Heart left ventricle (tissue), 13 donors: Measurements from ENCODE around the gene ALDH4A1.

Experiments used
- POLR2A ChIP-seq, 2 donors: fragments of 450-650 bp; IDR thresholded peaks; one replicate each; pipeline ENCODE4 v1.6.1; 2017; ENCODE audit warnings: antibody characterized with exemption in 2 of 2, mild to moderate bottlenecking in 2 of 2, moderate library complexity in 2 of 2
- TF ChIP-seq, protein P1 (sequence below), 12 donors: fragments of 200-600 bp; sonication (generic) in 4 of 12; IDR thresholded peaks; one replicate each; pipeline versions ENCODE4 v1.5.0 to v1.8.0; 2018 to 2022; ENCODE audit warnings: antibody characterized with exemption in 12 of 12, mild to moderate bottlenecking in 5 of 12
- donor health status: ischemic (EF 13 %, LVEDD 7.1; RV severe dilation, severe dysfunction).
- donor health status: DM: no; HTN: yes; CAD: no.
- donor health status: DM: no; HTN: no; CAD: no.
- donor health status: ischemic (EF 25% LVEDD 6.9; RV normal size, moderate dysfunction).
- donor health status: ischemic (EF 25% LVEDD 5.7; RV mildly dilated, moderate dysfunction).
- donor health status: ischemic (EF 35%, LVEDD 5.7; RV mildly dilated, moderate dysfunction).
- donor health status: nonischemic (EF 11% LVEDD 7.7; RV severe dilation, severe dysfunction).
- donor health status: DM: yes; HTN: yes; CAD: no.
- donor health status: PGD.
- donor health status: ischemic (EF 29% LVEDD 5.4; RV normal size, mild dysfunction).
- donor health status: nonischemic (EF 23%, LVEDD 6.1; RV moderate dilation, normal function).

DNA sequence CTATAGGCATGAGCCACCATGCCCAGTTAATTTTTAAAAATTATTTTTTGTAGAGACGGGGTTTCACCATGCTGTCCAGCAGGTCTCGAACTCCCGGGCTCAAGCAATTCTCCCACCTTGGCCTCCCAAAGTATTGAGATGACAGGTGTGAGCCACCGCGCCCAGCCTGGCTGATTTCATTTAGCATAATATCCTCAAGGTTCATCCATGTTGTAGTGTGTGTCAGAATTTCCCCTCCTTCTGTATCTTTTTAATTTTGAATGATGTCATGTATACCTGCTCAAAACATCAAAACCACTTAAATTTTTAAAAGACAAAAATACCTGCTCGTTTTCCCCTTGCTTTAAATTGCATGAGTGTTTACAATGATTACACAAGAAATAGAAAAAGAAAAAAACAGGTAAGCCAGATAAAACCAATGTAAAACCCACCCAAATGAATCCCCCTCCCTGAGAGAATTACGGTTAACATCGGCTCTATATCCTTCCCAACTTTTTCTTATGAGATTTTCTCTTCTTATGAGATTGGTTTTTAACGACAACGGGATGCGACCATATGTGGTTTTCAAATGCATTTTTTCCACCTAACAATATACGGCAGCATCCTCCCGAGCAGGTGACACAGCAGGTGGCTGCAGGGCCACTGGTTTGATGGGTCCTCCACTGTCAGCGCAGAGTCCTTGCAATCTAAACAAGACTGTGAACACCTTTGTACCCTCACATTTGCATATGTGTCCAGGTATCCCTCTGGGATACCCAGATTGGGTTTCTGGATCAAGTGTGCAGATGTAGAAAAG, 32.0 kb upstream of the ALDH4A1 start:
- TF ChIP-seq POLR2A (IDR thresholded peaks at IDR 0.05), result no peak
- TF ChIP-seq, protein P1, sequence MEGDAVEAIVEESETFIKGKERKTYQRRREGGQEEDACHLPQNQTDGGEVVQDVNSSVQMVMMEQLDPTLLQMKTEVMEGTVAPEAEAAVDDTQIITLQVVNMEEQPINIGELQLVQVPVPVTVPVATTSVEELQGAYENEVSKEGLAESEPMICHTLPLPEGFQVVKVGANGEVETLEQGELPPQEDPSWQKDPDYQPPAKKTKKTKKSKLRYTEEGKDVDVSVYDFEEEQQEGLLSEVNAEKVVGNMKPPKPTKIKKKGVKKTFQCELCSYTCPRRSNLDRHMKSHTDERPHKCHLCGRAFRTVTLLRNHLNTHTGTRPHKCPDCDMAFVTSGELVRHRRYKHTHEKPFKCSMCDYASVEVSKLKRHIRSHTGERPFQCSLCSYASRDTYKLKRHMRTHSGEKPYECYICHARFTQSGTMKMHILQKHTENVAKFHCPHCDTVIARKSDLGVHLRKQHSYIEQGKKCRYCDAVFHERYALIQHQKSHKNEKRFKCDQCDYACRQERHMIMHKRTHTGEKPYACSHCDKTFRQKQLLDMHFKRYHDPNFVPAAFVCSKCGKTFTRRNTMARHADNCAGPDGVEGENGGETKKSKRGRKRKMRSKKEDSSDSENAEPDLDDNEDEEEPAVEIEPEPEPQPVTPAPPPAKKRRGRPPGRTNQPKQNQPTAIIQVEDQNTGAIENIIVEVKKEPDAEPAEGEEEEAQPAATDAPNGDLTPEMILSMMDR (IDR thresholded peaks at IDR 0.05), result no peak
